Endodermal cell (in vitro differentiated cells): ENCODE data around the gene DTNB. TPM values are rescaled to one million over a fixed set of nuclear protein-coding genes. Genes with fewer than 3 reads are reported as not detected.
A peak's percentile ranks its signal among the peaks of the same experiment; 100 is the strongest.

Experiments
- DNase-seq: peaks from one replicate; pipeline ENCODE4 v3.0.0-alpha.2; 2017
- H3K27ac ChIP-seq: 2 replicates; pipeline ENCODE4 v1.5.1; 2013; ENCODE audit warnings: mild to moderate bottlenecking, low read depth, low read length, moderate library complexity
- H3K27me3 ChIP-seq: 2 replicates; pipeline ENCODE4 v1.6.1; 2013; ENCODE audit warnings: mild to moderate bottlenecking, low read length, moderate library complexity; ENCODE audit not compliant: insufficient read depth, control insufficient read depth, poor library complexity, severe bottlenecking
- H3K36me3 ChIP-seq: 2 replicates; pipeline ENCODE4 v1.7.0; 2013; ENCODE audit warnings: mild to moderate bottlenecking, low read length, moderate library complexity; ENCODE audit not compliant: control insufficient read depth, insufficient read depth
- H3K4me1 ChIP-seq: one replicate; pipeline ENCODE4 v1.7.0; 2013; ENCODE audit warnings: low read length; ENCODE audit not compliant: control insufficient read depth, insufficient read depth
- H3K4me3 ChIP-seq: 2 replicates; pipeline ENCODE4 v1.5.1; 2013; ENCODE audit warnings: mild to moderate bottlenecking, low read length, moderate library complexity
- H3K9ac ChIP-seq: 2 replicates; pipeline ENCODE4 v1.6.1; 2013; ENCODE audit warnings: mild to moderate bottlenecking, low read length, moderate library complexity; ENCODE audit not compliant: poor library complexity, severe bottlenecking; ENCODE audit errors: extremely low read depth
- H3K9me3 ChIP-seq: 2 replicates; pipeline ENCODE4 v1.6.1; 2013; ENCODE audit warnings: mild to moderate bottlenecking, low read length, moderate library complexity; ENCODE audit not compliant: control insufficient read depth
- H3K27ac Mint-ChIP-seq: 2 replicates; pipeline ENCODE4 v1.8.0; 2020; ENCODE audit warnings: mixed read lengths
- H3K27me3 Mint-ChIP-seq: 2 replicates; pipeline ENCODE4 v1.8.0; 2021; ENCODE audit warnings: mild to moderate bottlenecking, mixed read lengths; ENCODE audit not compliant: insufficient read depth
- H3K36me3 Mint-ChIP-seq: 2 replicates; pipeline ENCODE4 v1.8.0; 2020; ENCODE audit warnings: low read depth, mixed read lengths
- H3K4me1 Mint-ChIP-seq: 2 replicates; pipeline ENCODE4 v1.8.0; 2020; ENCODE audit warnings: mixed read lengths
- H3K4me3 Mint-ChIP-seq: 2 replicates; pipeline ENCODE4 v1.8.0; 2020; ENCODE audit warnings: mild to moderate bottlenecking, moderate library complexity, mixed read lengths
- H3K9me3 Mint-ChIP-seq: 2 replicates; pipeline ENCODE4 v1.8.0; 2020; ENCODE audit warnings: mild to moderate bottlenecking, mixed read lengths
- CTCF ChIP-seq: fragments of 200-600 bp; sonication (generic); conservative IDR thresholded peaks from 2 replicates; pipeline ENCODE4 v1.5.0; 2021; ENCODE audit warnings: antibody characterized with exemption, mild to moderate bottlenecking
- WGBS, 2 experiments: methylation state at CpG; one replicate each; pipeline versions ENCODE4 v1.1.5 to v1.1.7; 2013; ENCODE audit warnings: missing lambda C conversion rate in 2 of 2, mixed read lengths in 1 of 2; ENCODE audit not compliant: insufficient coverage in 1 of 2, insufficient read length in 1 of 2; 5-methylcytosine and 5-hydroxymethylcytosine counted together
- total RNA-seq, 2 donors: library from RNA; stranded (reverse); fragmentation: NEBNext Ultra II Directional in 1 of 2; extraction: Animal tissue kit (Norgen Biotek cat#: 25700) in 1 of 2; gene quantifications; 2 replicates in 1 of 2; 3 replicates in 1 of 2; pipeline ENCODE4 v1.2.1, GENCODE V29; 2021

DTNB gene
- total RNA-seq, 2 donors from 2014 or later, result 38.8 to 48.7 TPM

DNA sequence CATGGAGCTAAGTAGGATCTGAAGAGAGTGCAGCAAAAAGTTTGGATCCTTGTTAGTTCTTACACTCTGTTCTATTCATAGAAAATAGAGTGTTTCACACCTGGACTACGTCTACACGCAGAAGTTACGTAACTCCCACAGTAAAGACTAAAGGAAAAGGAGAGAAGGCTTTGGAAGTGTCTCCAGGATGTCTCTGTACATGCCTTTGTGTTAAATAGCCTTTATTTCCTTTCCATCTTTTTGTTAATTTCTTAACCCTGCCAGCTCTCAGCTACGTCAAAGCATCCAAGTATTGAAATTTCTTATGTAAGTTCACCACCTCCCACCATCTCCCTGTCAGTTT is 8.4 kb downstream of the DTNB start:
- no peaks in the 10 kb centered on the region for H3K9me3 ChIP-seq
- Mint-ChIP-seq H3K36me3 (no peaks in the 10 kb centered on the region), H3K9me3 (no peaks in the 10 kb centered on the region), H3K27me3 (no peaks in the 10 kb centered on the region), H3K4me1 (peaks cover 14% of the 10 kb centered on the region), H3K4me3 (no peak overlapping the region), H3K27ac (peak overlapping the region; percentile 50)
- no peaks in the 10 kb centered on the region for H3K36me3 ChIP-seq
- no peaks in the 10 kb centered on the region for H3K4me1 ChIP-seq
- H3K27me3 ChIP-seq, result no peaks in the 10 kb centered on the region
- H3K4me3 ChIP-seq, result no peak overlapping the region
- WGBS, 2 experiments, result 75 to 88% methylated on average over 4 of the region's 4 CpGs
- no peak overlapping the region for H3K9ac ChIP-seq
- no peak overlapping the region for H3K27ac ChIP-seq
- TF ChIP-seq CTCF, result no peak
- no peak for DNase-seq

DNA sequence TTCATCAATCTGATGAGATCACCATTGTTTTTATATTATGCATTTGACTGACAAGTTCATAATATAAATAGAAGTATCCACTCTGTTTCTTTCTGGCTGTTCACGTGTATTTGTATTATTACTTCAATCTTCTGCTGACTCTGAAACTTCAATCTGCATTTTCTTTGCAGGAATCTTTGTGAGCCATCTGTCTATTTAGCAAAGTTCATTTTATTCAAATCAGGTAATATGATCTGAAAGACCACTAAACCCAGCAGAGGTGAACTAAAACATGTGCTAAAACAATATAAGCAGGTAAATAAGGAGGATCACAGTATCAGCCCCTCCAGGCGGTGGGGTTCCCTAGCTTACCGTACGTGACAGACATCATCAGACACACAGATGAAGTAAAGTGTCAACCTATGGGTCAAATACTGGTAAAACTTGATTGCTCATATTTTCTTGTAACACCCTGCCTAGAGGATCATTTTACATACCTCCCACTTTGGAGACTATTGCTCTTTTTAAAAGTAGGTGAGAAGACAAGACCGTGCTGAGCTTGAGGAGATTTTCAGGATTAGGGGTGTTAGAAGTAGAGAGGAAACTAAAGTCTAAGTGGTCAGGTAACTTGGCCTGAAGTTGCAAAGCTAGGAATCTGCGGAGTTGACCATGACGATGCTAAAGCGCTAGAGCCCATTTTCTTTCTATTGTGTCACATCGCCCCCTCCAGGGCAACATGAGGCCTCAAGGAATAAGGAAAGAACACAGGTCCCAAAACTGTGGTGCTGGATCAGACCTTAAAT is 9.0 kb downstream of the DTNB start:
- H3K27ac ChIP-seq, result no peak overlapping the region
- no peaks in the 10 kb centered on the region for H3K27me3 Mint-ChIP-seq
- no peak overlapping the region for H3K4me3 Mint-ChIP-seq
- H3K27ac Mint-ChIP-seq, result peak overlapping the region; percentile 50
- H3K27me3 ChIP-seq, result no peaks in the 10 kb centered on the region
- H3K9me3 Mint-ChIP-seq, result no peaks in the 10 kb centered on the region
- H3K4me3 ChIP-seq, result no peak overlapping the region
- H3K36me3 Mint-ChIP-seq, result no peaks in the 10 kb centered on the region
- TF ChIP-seq CTCF, result peak; percentile 90
- no peaks in the 10 kb centered on the region for H3K4me1 ChIP-seq
- peaks cover 15% of the 10 kb centered on the region for H3K4me1 Mint-ChIP-seq
- WGBS, 2 experiments, result 37 to 43% methylated on average over 9 of the region's 9 CpGs
- no peak overlapping the region for H3K9ac ChIP-seq
- no peaks in the 10 kb centered on the region for H3K36me3 ChIP-seq
- DNase-seq, result peak; percentile 90
- H3K9me3 ChIP-seq, result no peaks in the 10 kb centered on the region

GRCh38 chr2:25655316-25655715 is 18.1 kb downstream of the DTNB start:
- peaks cover 8% of the 10 kb centered on the region for H3K36me3 ChIP-seq
- peaks cover 20% of the 10 kb centered on the region for H3K27me3 ChIP-seq
- DNase-seq, result no peak
- no peaks in the 10 kb centered on the region for H3K9me3 Mint-ChIP-seq
- H3K4me3 Mint-ChIP-seq, result no peak overlapping the region
- no peaks in the 10 kb centered on the region for H3K9me3 ChIP-seq
- H3K4me1 ChIP-seq, result peaks cover 2% of the 10 kb centered on the region
- no peak overlapping the region for H3K9ac ChIP-seq
- no peak overlapping the region for H3K27ac ChIP-seq
- no peak for TF ChIP-seq CTCF
- no peak overlapping the region for H3K27ac Mint-ChIP-seq
- H3K4me1 Mint-ChIP-seq, result peaks cover 25% of the 10 kb centered on the region
- no peak overlapping the region for H3K4me3 ChIP-seq
- 87 to 100% methylated on average over 2 of the region's 2 CpGs for WGBS, 2 experiments
- H3K36me3 Mint-ChIP-seq, result peaks cover 15% of the 10 kb centered on the region
- peaks cover 9% of the 10 kb centered on the region for H3K27me3 Mint-ChIP-seq
